ENCODE measurements around the gene DAW1.

The DAW1 gene

DNA sequence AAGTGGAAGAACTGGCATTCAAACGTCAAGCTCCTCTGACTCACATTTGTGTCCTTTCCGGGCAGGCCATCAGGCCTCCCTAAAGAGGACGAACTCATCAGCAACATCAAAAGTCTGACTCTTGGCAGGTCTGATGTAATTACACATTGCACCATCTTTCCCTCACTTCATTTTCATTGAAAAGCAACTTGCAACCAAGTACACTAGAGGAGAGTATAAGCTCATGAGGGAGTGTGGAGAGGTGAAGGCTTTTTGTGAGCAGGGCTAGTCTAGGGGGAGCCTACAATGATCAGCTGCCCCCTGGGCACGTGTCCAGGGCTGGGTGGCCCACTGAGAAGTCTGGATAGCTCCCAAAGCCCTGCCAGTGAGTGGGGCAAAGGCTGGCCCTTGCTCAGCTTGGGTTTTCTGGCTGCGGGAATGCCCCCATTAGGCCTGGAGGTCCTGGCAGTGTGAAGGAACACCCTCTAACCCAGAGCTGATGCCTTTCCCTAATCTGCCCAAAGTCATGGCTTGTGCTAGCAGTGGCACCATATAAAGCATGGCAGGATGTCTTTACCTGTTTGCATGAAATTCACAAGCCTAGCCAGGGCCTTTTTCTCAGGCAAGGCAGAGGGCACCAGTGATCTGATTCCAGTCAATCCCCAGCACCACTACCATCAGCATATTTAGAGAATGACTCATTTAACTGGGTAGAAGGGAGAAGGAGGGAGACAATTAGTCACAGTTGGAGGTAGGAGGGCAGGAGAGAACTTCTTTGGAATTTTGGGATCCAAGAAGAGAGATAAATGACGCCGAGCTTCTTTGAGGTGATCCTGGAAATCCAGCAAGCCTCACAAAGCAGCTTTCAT lies 8.5 kb upstream of the DAW1 start:
- DNase-seq = no peak

- DNase-seq = no peak
Observed at GRCh38 chr2:227864161-227864756, 7.2 kb upstream of the DAW1 start.

- DNase-seq = no peak
Observed at GRCh38 chr2:227865291-227865690, 6.1 kb upstream of the DAW1 start.

GRCh38 chr2:227867386-227867785 lies 4.0 kb upstream of the DAW1 start:
- no peak for DNase-seq

DNA sequence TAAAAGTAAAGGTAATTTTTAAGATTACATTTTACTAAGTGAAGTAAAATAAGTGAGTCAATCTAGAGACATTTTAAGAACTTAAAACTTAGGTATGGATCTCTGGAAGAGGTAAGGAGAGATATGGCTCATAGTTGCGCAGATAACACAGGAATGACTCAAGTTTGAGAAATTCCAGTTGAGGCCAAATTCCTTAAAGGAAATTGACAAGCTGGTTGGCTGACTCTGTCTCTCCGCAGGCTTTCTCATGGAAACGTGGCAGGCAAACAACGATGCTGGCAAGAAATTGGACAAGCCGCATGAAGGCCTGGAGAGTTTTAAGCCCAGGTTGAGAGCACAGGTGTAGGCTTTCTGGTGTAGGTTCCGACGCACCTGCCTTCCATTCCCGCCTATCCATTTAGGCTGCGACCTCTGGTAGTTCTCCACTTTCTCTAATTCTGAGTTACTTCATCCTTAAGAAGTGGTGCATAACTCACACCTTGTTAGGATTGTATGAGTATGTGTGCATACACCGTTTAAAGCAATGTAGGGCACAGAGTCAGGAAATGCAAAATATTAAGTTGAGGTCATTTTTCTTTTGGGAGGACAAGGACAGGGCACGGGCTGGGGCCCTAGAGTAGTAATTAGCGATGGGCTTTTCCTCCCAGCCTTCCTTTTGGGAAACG lies 589 bp upstream of the DAW1 start:
- no peak for DNase-seq

DNA sequence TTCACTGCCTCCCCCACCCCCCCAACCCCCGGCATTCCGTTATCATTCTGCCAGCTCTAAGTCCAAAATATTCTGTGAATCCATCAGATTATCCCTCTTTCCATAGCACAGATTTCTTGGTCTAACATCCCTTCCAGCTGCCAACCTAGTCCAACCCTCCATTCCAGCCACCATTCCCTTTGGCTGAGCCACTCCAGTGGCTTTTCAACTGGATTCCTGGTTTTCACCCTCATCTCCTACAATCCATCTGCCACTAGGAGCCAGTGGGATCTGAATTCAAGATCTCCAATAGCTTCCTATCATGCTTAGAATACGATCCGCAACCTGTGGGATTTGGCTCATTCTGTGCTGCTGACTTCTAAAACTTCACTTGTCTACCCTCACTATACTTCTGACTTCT lies 1.2 kb downstream of the DAW1 start:
- DNase-seq = no peak

DNA sequence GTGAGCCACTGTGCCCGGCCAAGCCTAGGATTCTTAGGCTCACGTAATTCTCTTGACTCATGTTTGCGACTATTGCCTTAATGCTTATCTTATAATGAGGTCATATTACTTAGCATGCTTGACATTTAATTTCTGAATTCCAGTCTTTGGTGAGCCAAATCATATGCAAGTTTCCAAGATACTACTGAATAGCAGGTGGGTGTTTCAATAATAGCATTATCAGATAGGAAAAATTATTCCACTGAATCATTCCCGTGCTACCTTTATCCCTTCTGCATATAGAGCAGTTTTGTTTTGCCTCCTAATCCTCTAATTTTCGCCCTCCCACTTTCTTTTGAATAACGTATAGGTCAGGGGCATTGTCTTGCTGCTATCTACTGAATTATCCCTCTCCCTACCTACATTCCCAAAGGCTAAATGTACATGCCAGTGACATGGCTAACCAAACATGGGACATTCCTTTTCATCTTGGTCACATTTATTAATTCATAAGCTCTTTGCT lies 4.9 kb downstream of the DAW1 start:
- no peak for DNase-seq

GRCh38 chr2:227877421-227878310 lies 6.2 kb downstream of the DAW1 start:
- no peak for DNase-seq

DNA sequence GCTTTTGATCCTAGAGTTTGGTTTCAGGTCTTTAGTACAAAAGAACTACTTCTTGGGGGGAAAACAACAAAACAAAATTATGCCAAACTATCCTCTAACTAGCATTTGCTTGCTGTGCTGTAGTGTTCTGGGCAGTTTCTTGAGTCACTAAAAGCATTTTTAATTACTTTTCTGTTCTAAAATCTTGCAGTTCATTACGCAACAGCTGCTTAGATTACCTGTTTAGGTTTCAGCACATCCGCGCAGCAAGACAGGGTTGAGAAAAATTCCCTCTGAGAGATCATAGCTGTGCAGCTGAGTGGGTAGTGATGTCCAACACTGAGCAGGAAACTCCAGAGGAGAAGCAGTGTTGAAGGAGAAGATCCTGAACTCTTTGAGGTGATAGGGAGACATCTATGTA lies 9.0 kb downstream of the DAW1 start:
- DNase-seq = no peak

- DNase-seq = no peak
Observed at GRCh38 chr2:227881866-227882517, 10.6 kb downstream of the DAW1 start.

- no peak for DNase-seq
Observed at GRCh38 chr2:227884511-227884947, 13.1 kb downstream of the DAW1 start.

GRCh38 chr2:227886149-227886548 lies 14.7 kb downstream of the DAW1 start:
- no peak for DNase-seq

DNA sequence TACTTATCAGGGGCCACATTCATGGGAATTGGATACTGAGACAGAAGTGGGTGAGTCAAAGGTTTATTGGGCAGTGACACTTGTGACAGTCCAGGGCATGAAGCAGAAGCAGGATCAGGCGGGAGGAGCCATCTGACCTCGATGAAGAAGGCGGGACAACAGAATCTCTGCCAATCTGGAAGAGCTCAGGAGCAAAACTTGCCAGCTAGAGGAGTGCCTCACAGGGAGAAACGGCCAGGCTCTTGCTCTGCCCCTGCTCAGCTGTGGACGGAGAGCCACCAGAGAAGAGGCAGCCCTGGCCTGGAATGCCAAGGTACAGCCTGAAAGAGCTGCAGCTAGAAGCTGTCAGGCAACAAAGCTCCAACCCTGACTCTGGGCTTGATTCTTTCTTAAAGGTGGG lies 16.9 kb downstream of the DAW1 start:
- no peak for DNase-seq

- peak; percentile 60 for DNase-seq
Observed at GRCh38 chr2:227889336-227889735, 17.9 kb downstream of the DAW1 start.

- peak; percentile 25 for DNase-seq
Observed at GRCh38 chr2:227890495-227891079, 19.2 kb downstream of the DAW1 start.

GRCh38 chr2:227891673-227892072 lies 20.2 kb downstream of the DAW1 start:
- no peak for DNase-seq

DNA sequence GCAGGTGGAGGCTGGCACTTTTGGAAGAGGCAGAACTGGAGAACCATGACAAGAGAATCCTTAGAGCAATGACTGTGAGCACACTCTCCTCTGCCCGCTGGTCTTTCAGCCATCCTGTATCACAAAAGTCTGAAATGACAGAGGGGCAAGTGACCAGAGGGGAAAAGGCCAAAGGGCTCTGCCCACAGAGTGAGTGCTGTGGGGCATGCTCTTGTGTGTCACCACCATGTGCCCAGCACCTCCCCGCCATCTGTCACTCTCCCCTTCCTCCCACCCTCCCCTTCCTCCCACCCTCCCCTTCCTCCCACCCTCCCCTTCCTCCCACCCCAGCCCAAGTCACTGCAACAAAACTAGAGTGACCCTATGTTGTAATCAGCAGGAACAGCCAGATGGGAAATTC lies 31.9 kb downstream of the DAW1 start:
- DNase-seq = no peak

DNA sequence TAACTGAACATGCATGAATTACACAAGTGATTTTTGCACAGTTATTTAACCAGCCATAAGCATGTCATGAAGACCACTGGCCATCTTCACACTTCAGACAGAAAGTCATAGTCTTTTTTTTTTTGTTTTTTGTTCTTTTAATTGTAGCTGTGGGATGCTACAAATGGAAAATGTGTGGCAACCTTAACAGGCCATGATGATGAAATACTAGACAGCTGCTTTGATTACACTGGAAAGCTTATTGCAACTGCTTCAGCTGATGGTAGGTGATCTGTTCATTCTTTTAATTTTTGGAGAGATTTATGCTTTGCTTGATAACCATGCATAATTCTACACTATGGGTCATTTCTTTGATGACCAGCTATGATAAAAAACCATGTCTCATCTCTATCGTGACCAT lies 35.6 kb downstream of the DAW1 start:
- no peak for DNase-seq

DNA sequence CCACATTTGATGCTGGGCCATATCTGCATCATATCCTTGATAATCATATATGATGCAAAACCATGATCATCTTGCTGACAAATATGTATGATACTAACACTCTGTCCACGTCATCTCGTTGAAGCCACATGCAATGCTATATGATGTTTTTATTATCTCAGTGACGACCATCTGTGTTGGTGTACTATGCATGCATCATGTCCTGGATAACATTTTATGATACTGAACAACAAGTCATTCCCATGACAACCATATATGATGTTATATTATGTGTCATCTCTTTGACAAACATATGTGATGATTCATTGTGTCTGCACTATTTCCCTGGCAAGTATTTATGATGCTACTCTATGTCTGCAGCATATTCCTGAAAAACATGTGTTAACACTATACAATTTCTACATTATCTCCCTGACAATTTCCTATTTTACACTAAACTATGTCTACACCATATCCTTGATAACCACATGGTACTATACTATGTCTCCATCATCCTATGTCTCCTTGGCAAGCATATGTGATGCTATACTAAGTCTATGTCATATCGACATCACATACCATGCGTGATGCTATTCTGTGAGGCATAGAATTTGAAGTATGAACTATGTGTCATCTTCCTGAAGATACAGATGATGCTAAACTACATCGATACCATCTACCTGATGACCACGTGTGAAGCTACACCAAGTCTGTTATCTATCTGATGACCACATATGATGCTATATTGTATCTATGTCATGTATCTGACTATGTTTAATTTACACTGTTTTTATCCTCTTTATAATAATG lies 37.0 kb downstream of the DAW1 start:
- no peak for DNase-seq

GRCh38 chr2:227914362-227914761 lies 42.9 kb downstream of the DAW1 start:
- DNase-seq = no peak

DNA sequence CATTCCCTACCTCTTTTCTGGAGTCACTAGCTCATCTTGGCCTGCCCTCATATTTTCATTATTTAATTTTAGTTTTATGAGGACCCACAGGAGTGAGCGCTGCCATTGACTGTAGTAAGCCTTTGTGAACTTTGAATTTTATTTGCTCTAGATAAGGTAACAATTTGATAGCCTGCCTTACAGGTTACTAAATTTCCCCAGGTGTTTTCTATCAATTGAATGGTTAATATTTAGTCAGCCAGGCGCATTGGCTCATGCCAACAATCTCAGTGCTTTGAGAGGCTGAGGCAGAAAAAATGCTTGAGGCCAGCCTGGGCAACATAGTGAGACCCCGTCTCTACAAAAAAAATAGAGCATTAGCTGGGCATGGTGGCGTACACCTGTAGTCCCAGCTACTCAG lies 50.2 kb downstream of the DAW1 start:
- DNase-seq = no peak

Measured in NCI-H1105 (cell line).